ENCODE results near the gene UNC13C. TPM values are rescaled to one million over a fixed set of nuclear protein-coding genes. Genes with fewer than 3 reads are reported as not detected.

The UNC13C gene
- total RNA-seq, 1 donor from 2014 or later: 0.18 TPM

GRCh38 chr15:54599386-54599785, 621.1 kb downstream of the UNC13C start:
- no peaks in the 10 kb centered on the region for H3K27me3 ChIP-seq (ENCODE audit: insufficient read depth, low read length)
- no peaks in the 10 kb centered on the region for H4K20me1 ChIP-seq (ENCODE audit: insufficient read depth, low read length)
- H3K4me3 ChIP-seq (ENCODE audit: insufficient read depth, low read depth, low read length): no peak overlapping the region
- Mint-ChIP-seq H3K9me3 (ENCODE audit: unreplicated experiment) (peaks cover 2% of the 10 kb centered on the region), H3K4me1 (ENCODE audit: low read depth, unreplicated experiment) (no peaks in the 10 kb centered on the region), H3K27ac (ENCODE audit: unreplicated experiment) (no peak overlapping the region), H3K36me3 (ENCODE audit: low read depth, unreplicated experiment) (no peaks in the 10 kb centered on the region), H3K4me3 (ENCODE audit: unreplicated experiment) (no peak overlapping the region), H3K27me3 (ENCODE audit: low read depth, unreplicated experiment) (no peaks in the 10 kb centered on the region)
- H3K9me3 ChIP-seq (ENCODE audit: insufficient read depth, low read depth, low read length): no peaks in the 10 kb centered on the region
- no peaks in the 10 kb centered on the region for H3K36me3 ChIP-seq (ENCODE audit: insufficient read depth, low read length)
- H3K79me2 ChIP-seq (ENCODE audit: insufficient read depth, low read length): no peaks in the 10 kb centered on the region
- no peak overlapping the region for H2AFZ ChIP-seq (ENCODE audit: low read depth, low read length)
- H3K27ac ChIP-seq (ENCODE audit: low read depth, low read length): no peak overlapping the region
- DNase-seq (ENCODE audit: low read depth): no peak
- no peak overlapping the region for H3K4me2 ChIP-seq (ENCODE audit: low read length)
- FAIRE-seq: no peak
- H3K9ac ChIP-seq (ENCODE audit: low read length): no peak overlapping the region
- TF ChIP-seq, protein P1, sequence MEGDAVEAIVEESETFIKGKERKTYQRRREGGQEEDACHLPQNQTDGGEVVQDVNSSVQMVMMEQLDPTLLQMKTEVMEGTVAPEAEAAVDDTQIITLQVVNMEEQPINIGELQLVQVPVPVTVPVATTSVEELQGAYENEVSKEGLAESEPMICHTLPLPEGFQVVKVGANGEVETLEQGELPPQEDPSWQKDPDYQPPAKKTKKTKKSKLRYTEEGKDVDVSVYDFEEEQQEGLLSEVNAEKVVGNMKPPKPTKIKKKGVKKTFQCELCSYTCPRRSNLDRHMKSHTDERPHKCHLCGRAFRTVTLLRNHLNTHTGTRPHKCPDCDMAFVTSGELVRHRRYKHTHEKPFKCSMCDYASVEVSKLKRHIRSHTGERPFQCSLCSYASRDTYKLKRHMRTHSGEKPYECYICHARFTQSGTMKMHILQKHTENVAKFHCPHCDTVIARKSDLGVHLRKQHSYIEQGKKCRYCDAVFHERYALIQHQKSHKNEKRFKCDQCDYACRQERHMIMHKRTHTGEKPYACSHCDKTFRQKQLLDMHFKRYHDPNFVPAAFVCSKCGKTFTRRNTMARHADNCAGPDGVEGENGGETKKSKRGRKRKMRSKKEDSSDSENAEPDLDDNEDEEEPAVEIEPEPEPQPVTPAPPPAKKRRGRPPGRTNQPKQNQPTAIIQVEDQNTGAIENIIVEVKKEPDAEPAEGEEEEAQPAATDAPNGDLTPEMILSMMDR (IDR thresholded peaks at IDR 0.05; ENCODE audit: insufficient read depth, low read depth, low read length): no peak
- TF ChIP-seq EZH2 (IDR thresholded peaks at IDR 0.05; ENCODE audit: insufficient read depth, low read length): no peak
- H3K4me1 ChIP-seq (ENCODE audit: insufficient read depth, low read length): no peaks in the 10 kb centered on the region

DNA sequence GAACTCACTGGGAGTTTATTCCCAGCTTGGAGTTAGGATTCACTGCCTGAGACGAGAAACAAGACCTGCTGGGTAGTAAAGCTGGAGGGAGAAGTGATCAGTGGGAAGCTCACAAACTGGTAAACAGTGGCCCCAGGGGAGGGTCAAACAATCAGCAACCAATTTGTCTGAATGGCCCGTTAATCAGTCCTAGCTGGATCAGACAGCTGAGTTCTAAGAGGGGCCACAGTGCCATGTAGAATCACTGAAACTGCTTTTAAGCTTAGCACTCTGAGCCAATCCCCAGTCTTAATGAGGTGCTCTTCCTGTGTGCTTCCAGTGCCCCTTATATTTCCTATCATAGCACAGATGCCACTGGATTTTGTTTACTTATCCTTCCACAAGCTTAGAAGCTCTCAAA, 626.8 kb downstream of the UNC13C start:
- H3K4me1 ChIP-seq (ENCODE audit: insufficient read depth, low read length): no peaks in the 10 kb centered on the region
- H3K27me3 ChIP-seq (ENCODE audit: insufficient read depth, low read length): no peaks in the 10 kb centered on the region
- H3K9me3 Mint-ChIP-seq (ENCODE audit: unreplicated experiment): no peaks in the 10 kb centered on the region
- H3K4me1 Mint-ChIP-seq (ENCODE audit: low read depth, unreplicated experiment): no peaks in the 10 kb centered on the region
- no peak overlapping the region for H3K27ac ChIP-seq (ENCODE audit: low read depth, low read length)
- H3K36me3 ChIP-seq (ENCODE audit: insufficient read depth, low read length): no peaks in the 10 kb centered on the region
- TF ChIP-seq EZH2 (IDR thresholded peaks at IDR 0.05; ENCODE audit: insufficient read depth, low read length): no peak
- TF ChIP-seq, protein P1 (IDR thresholded peaks at IDR 0.05; ENCODE audit: insufficient read depth, low read depth, low read length): no peak
- H3K9me3 ChIP-seq (ENCODE audit: insufficient read depth, low read depth, low read length): no peaks in the 10 kb centered on the region
- DNase-seq (ENCODE audit: low read depth): no peak
- no peak overlapping the region for H3K9ac ChIP-seq (ENCODE audit: low read length)
- no peak overlapping the region for H3K4me2 ChIP-seq (ENCODE audit: low read length)
- H3K4me3 ChIP-seq (ENCODE audit: insufficient read depth, low read depth, low read length): no peak overlapping the region
- H3K27me3 Mint-ChIP-seq (ENCODE audit: low read depth, unreplicated experiment): no peaks in the 10 kb centered on the region
- FAIRE-seq: no peak
- H2AFZ ChIP-seq (ENCODE audit: low read depth, low read length): no peak overlapping the region
- H3K27ac Mint-ChIP-seq (ENCODE audit: unreplicated experiment): no peak overlapping the region
- H3K36me3 Mint-ChIP-seq (ENCODE audit: low read depth, unreplicated experiment): no peaks in the 10 kb centered on the region
- no peaks in the 10 kb centered on the region for H3K79me2 ChIP-seq (ENCODE audit: insufficient read depth, low read length)
- no peaks in the 10 kb centered on the region for H4K20me1 ChIP-seq (ENCODE audit: insufficient read depth, low read length)
- H3K4me3 Mint-ChIP-seq (ENCODE audit: unreplicated experiment): no peak overlapping the region

DNA sequence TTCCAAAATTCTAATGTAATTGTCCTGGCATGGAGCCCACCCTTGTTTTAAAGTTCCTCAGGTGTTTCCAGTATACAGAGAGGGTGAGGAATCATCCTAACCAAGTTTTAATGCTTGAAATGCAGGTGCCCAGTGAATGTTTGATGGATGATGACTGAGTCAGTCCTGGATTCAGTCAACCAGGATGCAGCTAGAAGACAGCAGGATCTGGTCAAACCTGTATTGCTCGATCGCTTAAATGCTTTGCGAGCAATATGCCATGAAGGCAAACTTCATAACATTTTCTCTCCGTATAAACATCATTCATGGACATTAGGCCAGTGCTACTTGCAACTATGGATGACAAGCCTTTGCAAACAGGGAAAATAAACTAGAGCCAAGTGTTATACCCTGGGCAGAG, 627.3 kb downstream of the UNC13C start:
- Histone ChIP-seq H3K27ac (ENCODE audit: low read depth, low read length) (no peak overlapping the region), H3K4me3 (ENCODE audit: insufficient read depth, low read depth, low read length) (no peak overlapping the region), H3K9me3 (ENCODE audit: insufficient read depth, low read depth, low read length) (no peaks in the 10 kb centered on the region), H3K36me3 (ENCODE audit: insufficient read depth, low read length) (no peaks in the 10 kb centered on the region), H4K20me1 (ENCODE audit: insufficient read depth, low read length) (no peaks in the 10 kb centered on the region), H3K27me3 (ENCODE audit: insufficient read depth, low read length) (no peaks in the 10 kb centered on the region), H3K79me2 (ENCODE audit: insufficient read depth, low read length) (no peaks in the 10 kb centered on the region), H2AFZ (ENCODE audit: low read depth, low read length) (no peak overlapping the region), H3K9ac (ENCODE audit: low read length) (no peak overlapping the region), H3K4me1 (ENCODE audit: insufficient read depth, low read length) (no peaks in the 10 kb centered on the region), H3K4me2 (ENCODE audit: low read length) (no peak overlapping the region)
- no peak for FAIRE-seq
- Mint-ChIP-seq H3K9me3 (ENCODE audit: unreplicated experiment) (no peaks in the 10 kb centered on the region), H3K4me3 (ENCODE audit: unreplicated experiment) (no peak overlapping the region), H3K27ac (ENCODE audit: unreplicated experiment) (no peak overlapping the region), H3K27me3 (ENCODE audit: low read depth, unreplicated experiment) (no peaks in the 10 kb centered on the region), H3K4me1 (ENCODE audit: low read depth, unreplicated experiment) (no peaks in the 10 kb centered on the region), H3K36me3 (ENCODE audit: low read depth, unreplicated experiment) (no peaks in the 10 kb centered on the region)
- TF ChIP-seq EZH2 (IDR thresholded peaks at IDR 0.05; ENCODE audit: insufficient read depth, low read length): no peak
- TF ChIP-seq, protein P1 (IDR thresholded peaks at IDR 0.05; ENCODE audit: insufficient read depth, low read depth, low read length): no peak
- DNase-seq (ENCODE audit: low read depth): no peak

Data from astrocyte (in vitro differentiated cells and primary cell).